NOMO-1 treated with DMSO at 0.1 percent for 48 hours (cell line): ENCODE results near the gene FAM168A.
A peak's percentile ranks its signal among the peaks of the same experiment; 100 is the strongest.

Experiments used
- DNase-seq: peaks from one replicate; lab custom pipeline; 2025; ENCODE audit not compliant: unreplicated experiment; lab: John Stamatoyannopoulos, UW

Gene FAM168A

GRCh38 chr11:73597956-73598718, at the start of gene FAM168A:
Gene FAM168A (minus strand): TSS chr11:73598112. CDS start chr11:73468474, 129,638 bp downstream.
- DNase-seq: peak; percentile 96

- DNase-seq: peak; percentile 76
Measured at GRCh38 chr11:73647459-73648100, 49.7 kb upstream of the FAM168A start.

GRCh38 chr11:73645972-73646631, 48.2 kb upstream of the FAM168A start, which contains the start of gene PLEKHB1:
Gene PLEKHB1 (plus strand): TSS chr11:73646581. CDS start chr11:73646609, 28 bp downstream.
- DNase-seq: no peak

DNA sequence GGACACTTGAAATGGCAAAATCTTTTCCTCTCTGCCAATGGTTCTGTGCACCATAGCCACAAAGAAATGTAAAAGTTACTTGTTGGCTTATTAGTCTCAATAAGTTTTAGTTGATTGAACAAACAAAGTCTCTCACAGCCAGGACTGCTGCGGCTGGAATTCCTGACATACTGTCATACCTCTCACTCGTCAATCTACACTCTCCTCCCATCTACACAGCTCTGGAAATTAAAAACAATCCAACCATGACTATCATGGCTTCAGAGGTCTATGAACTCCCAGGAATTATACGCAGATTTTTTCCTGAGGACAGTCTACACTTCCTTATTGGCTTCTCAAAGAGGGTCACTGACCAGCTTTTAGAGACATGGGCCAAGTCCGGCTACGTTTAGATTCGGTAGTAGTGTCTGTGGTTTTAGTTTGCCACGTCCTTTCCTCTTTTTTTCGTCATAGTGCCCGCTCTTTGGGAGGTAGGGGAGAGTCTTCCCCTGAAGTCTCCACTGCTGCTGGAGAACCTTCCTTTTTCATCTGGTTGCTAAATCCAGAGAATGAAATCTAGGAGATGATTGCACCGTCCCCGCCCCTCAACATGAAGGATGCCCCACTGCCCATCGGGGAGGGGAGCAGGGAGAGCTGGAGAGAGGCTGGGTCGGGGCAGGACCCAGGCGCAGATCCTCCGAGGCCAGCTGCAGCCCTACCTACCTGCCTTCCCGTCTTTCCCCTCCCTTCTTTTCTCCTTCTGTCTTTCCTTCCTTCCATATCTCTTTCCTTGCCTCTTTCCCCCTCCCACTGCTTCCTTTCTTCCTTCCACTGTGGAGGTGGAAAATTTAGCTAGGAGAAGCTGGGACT, 47.4 kb upstream of the FAM168A start:
- DNase-seq: peak; percentile 15

GRCh38 chr11:73641668-73642067, 43.8 kb upstream of the FAM168A start:
- no peak for DNase-seq

GRCh38 chr11:73640592-73640991, 42.7 kb upstream of the FAM168A start:
- DNase-seq: no peak

DNA sequence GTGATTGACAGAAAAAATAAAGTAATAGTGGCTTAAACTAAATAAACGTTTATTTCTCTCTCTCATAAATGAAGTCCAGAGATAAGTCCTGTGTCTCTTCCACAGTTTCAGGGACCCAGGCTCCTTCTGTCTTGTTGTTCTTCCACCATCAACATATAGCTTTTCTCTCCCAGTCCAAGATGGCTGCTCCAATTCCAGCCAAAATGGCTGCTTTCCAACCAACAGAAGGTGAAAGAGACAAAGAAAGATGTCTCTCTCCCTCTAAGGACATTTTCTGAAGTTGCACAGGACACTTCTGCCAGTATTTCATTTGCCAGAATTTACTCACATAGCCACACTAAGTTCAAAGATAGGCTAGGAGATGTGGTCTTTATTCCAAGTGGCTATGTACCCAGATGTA, 39.1 kb upstream of the FAM168A start:
- no peak for DNase-seq

GRCh38 chr11:73636249-73636648, 38.3 kb upstream of the FAM168A start:
- no peak for DNase-seq

DNA sequence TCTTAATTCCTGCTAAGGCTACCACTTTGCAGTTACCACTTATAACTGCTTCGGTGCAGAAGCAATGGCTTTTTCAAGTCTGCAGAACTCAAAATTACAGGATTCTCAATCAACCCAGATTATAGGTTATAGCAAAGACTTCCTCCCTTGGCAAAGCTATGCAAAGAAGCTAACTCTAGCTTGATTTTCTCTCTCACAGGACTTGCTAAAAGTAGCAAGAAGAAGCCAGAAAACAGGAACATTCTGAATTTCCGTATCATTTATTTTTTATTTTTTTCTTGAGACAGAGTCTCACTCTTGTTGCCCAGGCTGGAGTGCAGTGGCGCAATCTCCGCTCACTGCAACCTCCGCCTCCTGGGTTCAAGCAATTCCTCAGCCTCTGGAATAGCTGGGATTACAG, 37.8 kb upstream of the FAM168A start:
- DNase-seq: no peak

DNA sequence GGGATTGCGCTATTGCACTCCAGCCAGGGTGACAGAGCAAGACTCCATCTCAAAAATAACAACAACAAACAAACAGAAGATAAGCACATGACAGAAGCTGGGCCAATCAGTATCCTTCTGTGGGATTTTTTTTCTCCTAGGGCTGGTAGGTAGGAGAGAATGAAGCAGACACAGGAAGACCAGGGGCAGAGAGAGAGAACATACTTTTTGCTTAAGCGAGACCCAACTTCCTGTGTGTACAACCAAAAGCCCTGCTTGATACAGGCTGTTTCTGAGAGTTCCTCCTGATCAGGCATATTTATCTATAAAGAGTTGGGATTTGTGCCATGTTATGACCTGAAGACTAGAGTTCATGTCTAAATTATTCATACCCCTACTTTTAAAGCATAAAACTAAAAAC, 36.1 kb upstream of the FAM168A start:
- DNase-seq: no peak

DNA sequence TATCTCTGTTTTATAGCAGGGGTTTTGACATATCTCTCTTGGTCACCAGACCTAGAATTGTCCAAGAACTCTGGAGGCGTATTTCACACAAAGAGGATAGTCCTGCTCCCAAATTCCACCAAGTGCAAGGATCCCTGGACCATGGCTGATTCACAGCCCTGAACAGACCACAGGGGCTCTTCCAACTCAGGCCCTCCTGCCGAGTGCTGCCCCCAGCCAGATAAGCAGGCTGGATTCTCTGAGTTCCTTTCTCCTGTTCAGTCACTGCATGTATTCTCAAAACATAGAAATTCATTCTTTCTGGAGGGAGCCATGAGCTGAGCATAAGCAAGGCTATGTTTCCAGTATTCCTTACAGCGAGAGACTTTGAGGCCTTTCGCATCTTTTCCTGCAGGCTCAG, 35.1 kb upstream of the FAM168A start:
- DNase-seq: no peak

- no peak for DNase-seq
Measured at GRCh38 chr11:73629907-73630306, 32.0 kb upstream of the FAM168A start.

DNA sequence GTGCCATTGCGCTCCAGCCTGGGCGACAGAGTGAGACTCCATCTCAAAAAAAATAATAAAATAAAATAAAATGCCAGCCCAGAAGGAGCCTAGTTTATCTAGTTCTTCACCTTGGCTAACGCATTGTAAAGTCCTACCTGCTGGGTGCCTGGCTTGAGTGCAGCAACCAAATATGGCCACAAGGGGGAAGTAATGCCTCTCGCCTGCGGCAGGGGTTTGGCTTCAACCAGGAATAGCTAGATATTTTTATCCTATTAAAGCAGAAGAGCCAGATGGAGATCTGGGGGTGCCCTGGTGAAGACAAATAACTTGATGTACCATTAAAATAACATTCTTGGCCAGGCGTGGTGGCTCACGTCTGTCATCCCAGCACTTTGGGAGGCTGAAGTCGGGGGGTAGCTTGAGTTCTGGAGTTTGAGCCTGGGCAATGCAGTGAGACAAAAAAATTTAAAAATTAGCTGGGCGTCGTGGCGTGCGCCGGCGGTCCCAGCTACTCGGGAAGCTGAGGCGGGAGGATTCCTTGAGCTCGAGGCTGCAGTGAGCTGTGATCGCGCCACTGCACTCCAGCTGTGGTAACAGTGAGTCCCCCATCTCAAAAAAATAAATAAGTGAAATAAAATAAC, 27.9 kb upstream of the FAM168A start:
- DNase-seq: peak; percentile 60

DNA sequence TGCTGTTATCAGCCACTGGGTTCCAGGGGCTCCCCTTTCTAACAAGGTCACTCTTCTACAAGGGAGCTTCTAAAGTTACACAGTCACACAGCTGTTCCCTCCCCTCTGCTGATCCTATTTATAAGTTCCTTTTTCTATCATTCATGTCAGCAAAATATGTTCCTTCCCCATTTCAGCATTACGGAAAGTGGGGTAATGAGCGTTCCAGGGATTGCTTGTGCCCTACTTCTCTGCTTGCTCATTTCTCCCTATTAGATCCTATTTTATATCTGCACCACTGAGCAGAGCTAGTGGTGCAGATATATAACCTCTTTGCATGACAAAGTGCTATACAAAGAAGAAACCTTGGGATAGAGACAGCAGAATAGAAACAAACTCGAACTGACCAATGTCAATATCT, 25.8 kb upstream of the FAM168A start:
- peak; percentile 89 for DNase-seq

DNA sequence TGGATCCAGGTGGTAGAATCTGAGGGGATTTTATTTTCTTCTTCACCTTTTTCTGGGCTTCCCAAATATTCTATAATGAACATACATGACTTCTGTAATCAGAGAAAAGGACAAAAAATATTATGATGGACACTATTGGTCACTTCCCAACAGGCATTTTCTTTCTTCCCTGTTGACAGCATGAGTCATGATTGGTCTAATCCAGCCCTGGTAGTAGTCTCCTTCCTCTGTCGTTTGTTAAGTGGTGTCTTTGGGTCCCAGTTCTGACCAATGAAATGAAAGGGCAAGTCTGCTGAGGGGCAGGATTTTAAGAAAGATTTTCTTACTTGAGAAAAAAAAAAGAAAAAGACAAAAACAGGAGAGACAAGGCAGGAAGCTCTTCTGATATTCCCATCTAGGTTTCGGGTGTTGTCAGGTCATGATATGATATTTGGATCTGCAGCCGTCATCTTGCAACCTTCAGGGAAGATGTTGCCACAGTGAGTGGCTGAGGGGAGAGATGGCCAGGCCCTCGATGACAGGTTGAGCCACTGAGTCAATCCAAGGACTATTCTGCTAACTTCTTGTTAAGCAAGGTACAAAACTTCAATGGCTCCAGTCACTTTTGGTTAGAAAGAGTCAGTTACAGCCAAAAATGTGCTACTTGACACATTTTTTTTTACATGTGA, 25.1 kb upstream of the FAM168A start:
- DNase-seq: peak; percentile 11

- no peak for DNase-seq
Measured at GRCh38 chr11:73614591-73614990, 16.7 kb upstream of the FAM168A start.

DNA sequence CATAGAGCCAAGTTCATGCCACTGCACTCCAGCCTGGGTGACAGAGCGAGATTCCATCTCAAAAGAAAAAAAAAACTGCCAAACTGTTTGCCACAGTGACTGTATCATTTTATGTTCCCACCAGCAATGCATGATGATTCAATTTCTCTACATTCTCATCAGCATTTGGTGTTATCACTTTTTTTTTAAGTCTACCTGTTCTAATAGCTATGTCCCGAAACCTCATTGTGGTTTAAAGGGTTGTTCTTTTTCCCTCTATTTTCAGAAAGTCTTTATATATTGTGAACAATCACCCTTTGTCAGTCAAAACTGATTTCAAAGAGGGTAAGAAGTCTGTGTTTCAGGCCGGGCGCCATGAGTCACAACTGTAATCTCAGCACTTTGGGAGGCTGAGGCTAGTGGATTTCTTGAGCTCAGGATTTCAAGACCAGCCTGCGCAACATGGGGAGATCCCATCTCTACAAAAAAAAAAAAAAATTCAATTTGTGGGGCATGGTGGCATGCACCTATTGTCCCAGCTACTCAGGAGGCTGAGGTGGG, 14.8 kb upstream of the FAM168A start:
- DNase-seq: no peak

- DNase-seq: peak; percentile 58
Measured at GRCh38 chr11:73598719-73599379, 937 bp upstream of the FAM168A start.

- no peak for DNase-seq
Measured at GRCh38 chr11:73597336-73597955, 466 bp downstream of the FAM168A start.
